Endothelial cell (in vitro differentiated cells): ENCODE measurements around the gene RBBP9. TPM values are rescaled to one million over a fixed set of nuclear protein-coding genes. Genes with fewer than 3 reads are reported as not detected.
"Not testable (repeated sequence)": the region's sequence is repeated elsewhere in the genome, so short reads cannot be mapped to it uniquely, and the experiment has no call there.

ENCODE experiments used
- DNase-seq: peaks from one replicate; pipeline ENCODE4 v3.0.0; 2021; ENCODE audit warnings: low spot score
- H3K27ac Mint-ChIP-seq: one replicate; pipeline ENCODE4 v1.8.0; 2021; ENCODE audit warnings: mixed read lengths, inconsistent platforms; ENCODE audit not compliant: unreplicated experiment
- H3K27me3 Mint-ChIP-seq: one replicate; pipeline ENCODE4 v1.8.0; 2021; ENCODE audit warnings: mild to moderate bottlenecking, moderate library complexity, mixed read lengths, inconsistent platforms; ENCODE audit not compliant: unreplicated experiment
- H3K36me3 Mint-ChIP-seq: one replicate; pipeline ENCODE4 v1.8.0; 2021; ENCODE audit warnings: mild to moderate bottlenecking, low read depth, mixed read lengths, inconsistent platforms; ENCODE audit not compliant: unreplicated experiment
- H3K4me1 Mint-ChIP-seq: one replicate; pipeline ENCODE4 v1.8.0; 2021; ENCODE audit warnings: mild to moderate bottlenecking, mixed read lengths, inconsistent platforms; ENCODE audit not compliant: unreplicated experiment
- H3K4me3 Mint-ChIP-seq: one replicate; pipeline ENCODE4 v1.8.0; 2021; ENCODE audit warnings: mild to moderate bottlenecking, mixed read lengths, inconsistent platforms; ENCODE audit not compliant: unreplicated experiment
- H3K9me3 Mint-ChIP-seq: one replicate; pipeline ENCODE4 v1.8.0; 2021; ENCODE audit warnings: mixed read lengths, inconsistent platforms; ENCODE audit not compliant: unreplicated experiment
- total RNA-seq: library from RNA; stranded (reverse); fragmentation: NEBNext Ultra II Directional; extraction: Animal tissue kit (Norgen Biotek cat#: 25700); gene quantifications from one replicate; pipeline ENCODE4 v1.2.1, GENCODE V29; 2021; ENCODE audit not compliant: unreplicated experiment
- TF ChIP-seq, protein P1 (sequence below): fragments of 200-600 bp; sonication (generic); IDR thresholded peaks from one replicate; pipeline ENCODE4 v1.5.0; 2021; ENCODE audit warnings: antibody characterized with exemption; ENCODE audit not compliant: unreplicated experiment

The RBBP9 gene
- total RNA-seq, 1 donor from 2014 or later = 16.7 TPM

DNA sequence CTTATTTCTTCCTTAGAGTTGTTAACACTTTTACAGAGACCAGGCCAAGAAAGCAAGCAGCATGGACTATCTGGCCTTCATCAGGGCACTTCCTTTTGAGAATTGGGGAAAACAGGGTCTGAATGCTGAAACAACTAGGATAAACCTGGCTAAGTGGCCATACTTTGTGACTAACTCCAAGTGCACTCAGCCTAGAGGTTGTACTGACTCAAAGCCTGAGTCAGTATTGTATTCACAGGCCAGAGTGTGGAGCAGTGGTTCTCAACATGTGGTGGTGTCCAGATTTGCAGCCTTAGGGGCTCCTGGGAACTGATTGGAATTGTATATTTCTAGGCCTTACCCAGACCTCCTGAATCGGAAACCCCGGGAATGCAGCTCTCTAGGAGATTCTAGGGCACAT lies 30.8 kb upstream of the RBBP9 start:
- Mint-ChIP-seq H3K4me1 (no peaks in the 10 kb centered on the region), H3K36me3 (peaks cover 50% of the 10 kb centered on the region), H3K27ac (no peak overlapping the region), H3K27me3 (no peaks in the 10 kb centered on the region), H3K9me3 (no peaks in the 10 kb centered on the region), H3K4me3 (no peak overlapping the region)
- no peak for DNase-seq
- TF ChIP-seq, protein P1, sequence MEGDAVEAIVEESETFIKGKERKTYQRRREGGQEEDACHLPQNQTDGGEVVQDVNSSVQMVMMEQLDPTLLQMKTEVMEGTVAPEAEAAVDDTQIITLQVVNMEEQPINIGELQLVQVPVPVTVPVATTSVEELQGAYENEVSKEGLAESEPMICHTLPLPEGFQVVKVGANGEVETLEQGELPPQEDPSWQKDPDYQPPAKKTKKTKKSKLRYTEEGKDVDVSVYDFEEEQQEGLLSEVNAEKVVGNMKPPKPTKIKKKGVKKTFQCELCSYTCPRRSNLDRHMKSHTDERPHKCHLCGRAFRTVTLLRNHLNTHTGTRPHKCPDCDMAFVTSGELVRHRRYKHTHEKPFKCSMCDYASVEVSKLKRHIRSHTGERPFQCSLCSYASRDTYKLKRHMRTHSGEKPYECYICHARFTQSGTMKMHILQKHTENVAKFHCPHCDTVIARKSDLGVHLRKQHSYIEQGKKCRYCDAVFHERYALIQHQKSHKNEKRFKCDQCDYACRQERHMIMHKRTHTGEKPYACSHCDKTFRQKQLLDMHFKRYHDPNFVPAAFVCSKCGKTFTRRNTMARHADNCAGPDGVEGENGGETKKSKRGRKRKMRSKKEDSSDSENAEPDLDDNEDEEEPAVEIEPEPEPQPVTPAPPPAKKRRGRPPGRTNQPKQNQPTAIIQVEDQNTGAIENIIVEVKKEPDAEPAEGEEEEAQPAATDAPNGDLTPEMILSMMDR = no peak

DNA sequence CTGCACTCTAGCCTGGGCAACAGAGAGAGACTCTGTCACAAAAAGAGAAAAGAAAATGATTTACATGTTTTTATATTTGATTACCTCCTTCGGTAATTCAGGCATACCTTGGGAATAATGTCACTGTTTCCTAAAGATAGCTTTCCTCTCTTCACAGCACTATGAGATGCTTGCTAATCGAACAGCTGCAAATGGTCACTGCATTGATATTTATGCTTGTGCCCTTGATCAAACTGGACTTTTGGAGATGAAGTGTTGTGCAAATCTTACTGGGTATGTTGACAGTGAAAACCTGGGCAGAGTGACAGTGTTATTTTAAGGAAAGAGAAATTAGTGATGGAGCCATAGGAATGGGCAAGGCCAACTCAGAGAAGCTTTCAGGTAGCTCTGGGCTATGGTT lies 30.3 kb upstream of the RBBP9 start:
- H3K9me3 Mint-ChIP-seq = no peaks in the 10 kb centered on the region
- H3K27ac Mint-ChIP-seq = no peak overlapping the region
- peaks cover 46% of the 10 kb centered on the region for H3K36me3 Mint-ChIP-seq
- H3K4me1 Mint-ChIP-seq = no peaks in the 10 kb centered on the region
- TF ChIP-seq, protein P1 = no peak
- H3K27me3 Mint-ChIP-seq = no peaks in the 10 kb centered on the region
- no peak for DNase-seq
- H3K4me3 Mint-ChIP-seq = no peak overlapping the region

DNA sequence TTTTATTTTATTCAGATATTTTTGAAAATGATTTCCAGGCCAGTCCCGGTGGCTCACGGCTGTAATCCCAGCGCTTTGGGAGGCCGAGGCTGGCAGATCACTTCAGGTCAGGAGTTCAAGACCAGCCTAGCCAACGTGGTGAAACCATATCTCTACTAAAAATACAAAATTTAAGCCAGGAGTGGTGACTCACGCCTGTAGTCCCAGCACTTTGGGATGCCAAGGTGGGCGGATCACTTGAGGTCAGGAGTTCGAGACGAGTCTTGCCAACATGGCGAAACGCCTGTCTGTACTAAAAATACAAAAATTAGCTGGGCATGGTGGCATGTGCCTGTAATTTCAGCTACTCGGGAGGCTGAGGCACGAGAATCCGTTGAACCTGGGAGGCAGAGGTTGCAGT lies 29.7 kb upstream of the RBBP9 start:
- not testable (repeated sequence) for H3K4me1 Mint-ChIP-seq, H3K27me3 Mint-ChIP-seq, H3K4me3 Mint-ChIP-seq, H3K27ac Mint-ChIP-seq, H3K9me3 Mint-ChIP-seq, DNase-seq
- H3K36me3 Mint-ChIP-seq = peaks cover 41% of the 10 kb centered on the region

DNA sequence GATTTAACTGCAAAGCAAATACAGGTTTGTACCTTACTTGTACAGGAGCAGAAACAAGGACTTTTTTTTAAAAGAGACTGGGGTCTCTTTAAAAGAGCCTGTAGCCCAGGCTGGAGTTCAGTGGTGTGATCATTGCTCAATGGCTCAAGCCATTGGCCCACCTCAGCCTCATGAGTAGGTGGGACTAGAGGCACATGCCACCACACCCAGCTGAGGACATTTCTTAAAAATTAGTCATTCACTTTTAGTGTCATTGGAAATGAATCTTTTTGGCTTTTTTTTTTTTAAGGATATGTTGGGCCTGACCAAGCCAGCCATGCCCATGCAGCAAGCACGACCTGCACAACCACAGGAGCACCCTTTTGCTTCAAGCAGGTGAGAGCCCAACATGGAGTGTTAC lies 27.6 kb upstream of the RBBP9 start:
- Mint-ChIP-seq H3K27me3 (no peaks in the 10 kb centered on the region), H3K27ac (no peak overlapping the region), H3K4me1 (no peaks in the 10 kb centered on the region), H3K4me3 (no peak overlapping the region), H3K9me3 (no peaks in the 10 kb centered on the region), H3K36me3 (peaks cover 36% of the 10 kb centered on the region)
- TF ChIP-seq, protein P1 = no peak
- DNase-seq = no peak

- Mint-ChIP-seq H3K4me1 (no peaks in the 10 kb centered on the region), H3K9me3 (no peaks in the 10 kb centered on the region), H3K27ac (no peak overlapping the region), H3K36me3 (peaks cover 22% of the 10 kb centered on the region), H3K4me3 (no peak overlapping the region), H3K27me3 (no peaks in the 10 kb centered on the region)
- no peak for DNase-seq
- TF ChIP-seq, protein P1 = no peak
Observed at GRCh38 chr20:18523066-18523465, 26.0 kb upstream of the RBBP9 start.

- H3K4me3 Mint-ChIP-seq, DNase-seq, H3K4me1 Mint-ChIP-seq, H3K27me3 Mint-ChIP-seq, H3K9me3 Mint-ChIP-seq, H3K27ac Mint-ChIP-seq: not testable (repeated sequence)
- H3K36me3 Mint-ChIP-seq = peaks cover 16% of the 10 kb centered on the region
Observed at GRCh38 chr20:18522066-18522465, 25.0 kb upstream of the RBBP9 start.
